Measurements from ENCODE around the gene RGL3. TPM values are rescaled to one million over a fixed set of nuclear protein-coding genes. Genes with fewer than 3 reads are reported as not detected.

RGL3 gene
- total and polyA plus RNA-seq, 9 of the 15 experiments (the other 6 are each of a cell fraction or from before 2014, with no cell fraction given): 0.12 to 0.61 (median 0.32) TPM; not detected in 4

DNA sequence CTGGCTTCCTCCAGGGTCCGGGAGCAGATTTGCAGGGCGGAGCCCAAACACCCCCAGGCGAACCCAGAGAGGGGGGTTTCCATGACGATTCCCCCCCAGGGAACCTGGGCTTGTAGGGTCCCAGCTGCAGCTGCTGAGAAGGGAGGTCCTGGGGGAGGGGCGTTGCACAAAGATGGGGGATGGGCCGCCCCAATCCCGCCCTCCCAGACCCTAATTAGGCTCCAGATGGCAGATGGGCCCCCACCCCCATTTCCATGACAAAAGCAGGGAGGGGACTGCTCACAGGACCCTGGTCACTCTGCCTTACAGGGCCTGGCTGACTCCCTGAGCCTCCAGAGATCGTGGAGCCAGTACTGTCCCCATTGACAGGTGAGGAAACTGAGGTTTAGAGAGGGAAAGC is 46.5 kb upstream of the RGL3 start (continued):
- TF ChIP-seq, protein P1, sequence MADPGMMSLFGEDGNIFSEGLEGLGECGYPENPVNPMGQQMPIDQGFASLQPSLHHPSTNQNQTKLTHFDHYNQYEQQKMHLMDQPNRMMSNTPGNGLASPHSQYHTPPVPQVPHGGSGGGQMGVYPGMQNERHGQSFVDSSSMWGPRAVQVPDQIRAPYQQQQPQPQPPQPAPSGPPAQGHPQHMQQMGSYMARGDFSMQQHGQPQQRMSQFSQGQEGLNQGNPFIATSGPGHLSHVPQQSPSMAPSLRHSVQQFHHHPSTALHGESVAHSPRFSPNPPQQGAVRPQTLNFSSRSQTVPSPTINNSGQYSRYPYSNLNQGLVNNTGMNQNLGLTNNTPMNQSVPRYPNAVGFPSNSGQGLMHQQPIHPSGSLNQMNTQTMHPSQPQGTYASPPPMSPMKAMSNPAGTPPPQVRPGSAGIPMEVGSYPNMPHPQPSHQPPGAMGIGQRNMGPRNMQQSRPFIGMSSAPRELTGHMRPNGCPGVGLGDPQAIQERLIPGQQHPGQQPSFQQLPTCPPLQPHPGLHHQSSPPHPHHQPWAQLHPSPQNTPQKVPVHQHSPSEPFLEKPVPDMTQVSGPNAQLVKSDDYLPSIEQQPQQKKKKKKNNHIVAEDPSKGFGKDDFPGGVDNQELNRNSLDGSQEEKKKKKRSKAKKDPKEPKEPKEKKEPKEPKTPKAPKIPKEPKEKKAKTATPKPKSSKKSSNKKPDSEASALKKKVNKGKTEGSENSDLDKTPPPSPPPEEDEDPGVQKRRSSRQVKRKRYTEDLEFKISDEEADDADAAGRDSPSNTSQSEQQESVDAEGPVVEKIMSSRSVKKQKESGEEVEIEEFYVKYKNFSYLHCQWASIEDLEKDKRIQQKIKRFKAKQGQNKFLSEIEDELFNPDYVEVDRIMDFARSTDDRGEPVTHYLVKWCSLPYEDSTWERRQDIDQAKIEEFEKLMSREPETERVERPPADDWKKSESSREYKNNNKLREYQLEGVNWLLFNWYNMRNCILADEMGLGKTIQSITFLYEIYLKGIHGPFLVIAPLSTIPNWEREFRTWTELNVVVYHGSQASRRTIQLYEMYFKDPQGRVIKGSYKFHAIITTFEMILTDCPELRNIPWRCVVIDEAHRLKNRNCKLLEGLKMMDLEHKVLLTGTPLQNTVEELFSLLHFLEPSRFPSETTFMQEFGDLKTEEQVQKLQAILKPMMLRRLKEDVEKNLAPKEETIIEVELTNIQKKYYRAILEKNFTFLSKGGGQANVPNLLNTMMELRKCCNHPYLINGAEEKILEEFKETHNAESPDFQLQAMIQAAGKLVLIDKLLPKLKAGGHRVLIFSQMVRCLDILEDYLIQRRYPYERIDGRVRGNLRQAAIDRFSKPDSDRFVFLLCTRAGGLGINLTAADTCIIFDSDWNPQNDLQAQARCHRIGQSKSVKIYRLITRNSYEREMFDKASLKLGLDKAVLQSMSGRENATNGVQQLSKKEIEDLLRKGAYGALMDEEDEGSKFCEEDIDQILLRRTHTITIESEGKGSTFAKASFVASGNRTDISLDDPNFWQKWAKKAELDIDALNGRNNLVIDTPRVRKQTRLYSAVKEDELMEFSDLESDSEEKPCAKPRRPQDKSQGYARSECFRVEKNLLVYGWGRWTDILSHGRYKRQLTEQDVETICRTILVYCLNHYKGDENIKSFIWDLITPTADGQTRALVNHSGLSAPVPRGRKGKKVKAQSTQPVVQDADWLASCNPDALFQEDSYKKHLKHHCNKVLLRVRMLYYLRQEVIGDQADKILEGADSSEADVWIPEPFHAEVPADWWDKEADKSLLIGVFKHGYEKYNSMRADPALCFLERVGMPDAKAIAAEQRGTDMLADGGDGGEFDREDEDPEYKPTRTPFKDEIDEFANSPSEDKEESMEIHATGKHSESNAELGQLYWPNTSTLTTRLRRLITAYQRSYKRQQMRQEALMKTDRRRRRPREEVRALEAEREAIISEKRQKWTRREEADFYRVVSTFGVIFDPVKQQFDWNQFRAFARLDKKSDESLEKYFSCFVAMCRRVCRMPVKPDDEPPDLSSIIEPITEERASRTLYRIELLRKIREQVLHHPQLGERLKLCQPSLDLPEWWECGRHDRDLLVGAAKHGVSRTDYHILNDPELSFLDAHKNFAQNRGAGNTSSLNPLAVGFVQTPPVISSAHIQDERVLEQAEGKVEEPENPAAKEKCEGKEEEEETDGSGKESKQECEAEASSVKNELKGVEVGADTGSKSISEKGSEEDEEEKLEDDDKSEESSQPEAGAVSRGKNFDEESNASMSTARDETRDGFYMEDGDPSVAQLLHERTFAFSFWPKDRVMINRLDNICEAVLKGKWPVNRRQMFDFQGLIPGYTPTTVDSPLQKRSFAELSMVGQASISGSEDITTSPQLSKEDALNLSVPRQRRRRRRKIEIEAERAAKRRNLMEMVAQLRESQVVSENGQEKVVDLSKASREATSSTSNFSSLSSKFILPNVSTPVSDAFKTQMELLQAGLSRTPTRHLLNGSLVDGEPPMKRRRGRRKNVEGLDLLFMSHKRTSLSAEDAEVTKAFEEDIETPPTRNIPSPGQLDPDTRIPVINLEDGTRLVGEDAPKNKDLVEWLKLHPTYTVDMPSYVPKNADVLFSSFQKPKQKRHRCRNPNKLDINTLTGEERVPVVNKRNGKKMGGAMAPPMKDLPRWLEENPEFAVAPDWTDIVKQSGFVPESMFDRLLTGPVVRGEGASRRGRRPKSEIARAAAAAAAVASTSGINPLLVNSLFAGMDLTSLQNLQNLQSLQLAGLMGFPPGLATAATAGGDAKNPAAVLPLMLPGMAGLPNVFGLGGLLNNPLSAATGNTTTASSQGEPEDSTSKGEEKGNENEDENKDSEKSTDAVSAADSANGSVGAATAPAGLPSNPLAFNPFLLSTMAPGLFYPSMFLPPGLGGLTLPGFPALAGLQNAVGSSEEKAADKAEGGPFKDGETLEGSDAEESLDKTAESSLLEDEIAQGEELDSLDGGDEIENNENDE (IDR thresholded peaks at IDR 0.05; ENCODE audit: low read depth, low read length): no peak
- TF ChIP-seq RFX5 (IDR thresholded peaks at IDR 0.05; ENCODE audit: low read depth, low read length): no peak
- no peak for TF ChIP-seq GTF2A2 (tag; IDR thresholded peaks at IDR 0.05)
- TF ChIP-seq, protein P2, sequence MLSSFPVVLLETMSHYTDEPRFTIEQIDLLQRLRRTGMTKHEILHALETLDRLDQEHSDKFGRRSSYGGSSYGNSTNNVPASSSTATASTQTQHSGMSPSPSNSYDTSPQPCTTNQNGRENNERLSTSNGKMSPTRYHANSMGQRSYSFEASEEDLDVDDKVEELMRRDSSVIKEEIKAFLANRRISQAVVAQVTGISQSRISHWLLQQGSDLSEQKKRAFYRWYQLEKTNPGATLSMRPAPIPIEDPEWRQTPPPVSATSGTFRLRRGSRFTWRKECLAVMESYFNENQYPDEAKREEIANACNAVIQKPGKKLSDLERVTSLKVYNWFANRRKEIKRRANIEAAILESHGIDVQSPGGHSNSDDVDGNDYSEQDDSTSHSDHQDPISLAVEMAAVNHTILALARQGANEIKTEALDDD (IDR thresholded peaks at IDR 0.05): no peak
- TF ChIP-seq CHD2 (IDR thresholded peaks at IDR 0.05; ENCODE audit: low read depth, low read length): no peak
- no peak for TF ChIP-seq ZNF133 (CRISPR knock-in tag; IDR thresholded peaks at IDR 0.05)
- TF ChIP-seq ZBTB17 (CRISPR knock-in tag; IDR thresholded peaks at IDR 0.05): no peak
- TF ChIP-seq HMG20B (CRISPR knock-in tag; IDR thresholded peaks at IDR 0.05): no peak
- TF ChIP-seq SREBF1 (IDR thresholded peaks at IDR 0.05; ENCODE audit: borderline replicate concordance, low read depth, low read length): no peak
- TF ChIP-seq, protein P3, sequence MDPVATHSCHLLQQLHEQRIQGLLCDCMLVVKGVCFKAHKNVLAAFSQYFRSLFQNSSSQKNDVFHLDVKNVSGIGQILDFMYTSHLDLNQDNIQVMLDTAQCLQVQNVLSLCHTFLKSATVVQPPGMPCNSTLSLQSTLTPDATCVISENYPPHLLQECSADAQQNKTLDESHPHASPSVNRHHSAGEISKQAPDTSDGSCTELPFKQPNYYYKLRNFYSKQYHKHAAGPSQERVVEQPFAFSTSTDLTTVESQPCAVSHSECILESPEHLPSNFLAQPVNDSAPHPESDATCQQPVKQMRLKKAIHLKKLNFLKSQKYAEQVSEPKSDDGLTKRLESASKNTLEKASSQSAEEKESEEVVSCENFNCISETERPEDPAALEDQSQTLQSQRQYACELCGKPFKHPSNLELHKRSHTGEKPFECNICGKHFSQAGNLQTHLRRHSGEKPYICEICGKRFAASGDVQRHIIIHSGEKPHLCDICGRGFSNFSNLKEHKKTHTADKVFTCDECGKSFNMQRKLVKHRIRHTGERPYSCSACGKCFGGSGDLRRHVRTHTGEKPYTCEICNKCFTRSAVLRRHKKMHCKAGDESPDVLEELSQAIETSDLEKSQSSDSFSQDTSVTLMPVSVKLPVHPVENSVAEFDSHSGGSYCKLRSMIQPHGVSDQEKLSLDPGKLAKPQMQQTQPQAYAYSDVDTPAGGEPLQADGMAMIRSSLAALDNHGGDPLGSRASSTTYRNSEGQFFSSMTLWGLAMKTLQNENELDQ (CRISPR knock-in tag; IDR thresholded peaks at IDR 0.05; ENCODE audit: borderline replicate concordance): no peak
- TF ChIP-seq, protein P4, sequence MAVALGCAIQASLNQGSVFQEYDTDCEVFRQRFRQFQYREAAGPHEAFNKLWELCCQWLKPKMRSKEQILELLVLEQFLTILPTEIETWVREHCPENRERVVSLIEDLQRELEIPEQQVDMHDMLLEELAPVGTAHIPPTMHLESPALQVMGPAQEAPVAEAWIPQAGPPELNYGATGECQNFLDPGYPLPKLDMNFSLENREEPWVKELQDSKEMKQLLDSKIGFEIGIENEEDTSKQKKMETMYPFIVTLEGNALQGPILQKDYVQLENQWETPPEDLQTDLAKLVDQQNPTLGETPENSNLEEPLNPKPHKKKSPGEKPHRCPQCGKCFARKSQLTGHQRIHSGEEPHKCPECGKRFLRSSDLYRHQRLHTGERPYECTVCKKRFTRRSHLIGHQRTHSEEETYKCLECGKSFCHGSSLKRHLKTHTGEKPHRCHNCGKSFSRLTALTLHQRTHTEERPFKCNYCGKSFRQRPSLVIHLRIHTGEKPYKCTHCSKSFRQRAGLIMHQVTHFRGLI (CRISPR knock-in tag; IDR thresholded peaks at IDR 0.05): no peak
- no peak for TF ChIP-seq ILK (tag; IDR thresholded peaks at IDR 0.05; ENCODE audit: borderline replicate concordance, low read depth)
